GM12891 (cell line): ENCODE measurements around the gene ZBTB16.

Experiments
- DNase-seq: peaks from one replicate; pipeline ENCODE4 v3.0.0; 2011; ENCODE audit warnings: low spot score; ENCODE audit not compliant: insufficient read length
- FAIRE-seq: peaks from 2 replicates; lab custom pipeline; 2011; peaks lifted over from hg19 to GRCh38; lab: Jason Lieb, UNC
- PAX5 ChIP-seq: IDR thresholded peaks from 2 replicates; pipeline ENCODE4 v1.6.1; 2011; ENCODE audit warnings: low read length, moderate library complexity, mild to moderate bottlenecking; ENCODE audit not compliant: insufficient read depth, severe bottlenecking
- POLR2A ChIP-seq: IDR thresholded peaks from 2 replicates; pipeline ENCODE4 v1.6.1; 2011; ENCODE audit warnings: low read depth, low read length, control low read depth
- POLR2AphosphoS5 ChIP-seq: IDR thresholded peaks from 2 replicates; pipeline ENCODE4 v1.6.1; 2011; ENCODE audit warnings: low read depth, low read length, control low read depth
- POU2F2 ChIP-seq: IDR thresholded peaks from 2 replicates; pipeline ENCODE4 v1.6.1; 2011; ENCODE audit warnings: low read depth, mild to moderate bottlenecking, control low read depth, low read length, moderate library complexity
- SPI1 ChIP-seq: IDR thresholded peaks from 2 replicates; pipeline ENCODE4 v1.6.1; 2011; ENCODE audit warnings: low read depth, low read length, control low read depth
- TAF1 ChIP-seq: IDR thresholded peaks from 2 replicates; pipeline ENCODE4 v1.6.1; 2011; ENCODE audit warnings: low read depth, low read length, control low read depth

Gene ZBTB16

GRCh38 chr11:114290503-114291235 lies 231.2 kb downstream of the ZBTB16 start:
- FAIRE-seq (no peak), DNase-seq (no peak)
- no peak for TF ChIP-seq POLR2AphosphoS5
- no peak for TF ChIP-seq POLR2A
- no peak for TF ChIP-seq TAF1
- TF ChIP-seq SPI1, result no peak
- no peak for TF ChIP-seq PAX5

- FAIRE-seq (no peak), DNase-seq (no peak)
- TF ChIP-seq PAX5 (no peak), POU2F2 (no peak), SPI1 (no peak), POLR2AphosphoS5 (no peak), TAF1 (no peak), POLR2A (no peak)
Measured at GRCh38 chr11:114291381-114291780, 231.9 kb downstream of the ZBTB16 start.

GRCh38 chr11:114291842-114292680 lies 232.6 kb downstream of the ZBTB16 start:
- FAIRE-seq (no peak), DNase-seq (no peak)
- no peak for TF ChIP-seq SPI1
- no peak for TF ChIP-seq POU2F2
- TF ChIP-seq POLR2A, result no peak
- no peak for TF ChIP-seq TAF1
- no peak for TF ChIP-seq POLR2AphosphoS5
- TF ChIP-seq PAX5, result no peak

GRCh38 chr11:114293201-114293711 lies 233.7 kb downstream of the ZBTB16 start:
- no peak for TF ChIP-seq POLR2A
- TF ChIP-seq POU2F2, result no peak
- TF ChIP-seq TAF1, result no peak
- no peak for TF ChIP-seq POLR2AphosphoS5
- TF ChIP-seq SPI1, result no peak
- no peak for TF ChIP-seq PAX5
- FAIRE-seq, result no peak
- no peak for DNase-seq

GRCh38 chr11:114295676-114296604 lies 236.4 kb downstream of the ZBTB16 start, which contains the start of gene NNMT:
Gene NNMT, plus strand, starts transcription at chr11:114296399. Its CDS starts 158 bp downstream, at chr11:114296557.
- FAIRE-seq (no peak), DNase-seq (no peak)
- no peak for TF ChIP-seq POLR2AphosphoS5
- no peak for TF ChIP-seq TAF1
- TF ChIP-seq POLR2A, result no peak
- TF ChIP-seq PAX5, result no peak
- no peak for TF ChIP-seq POU2F2
- TF ChIP-seq SPI1, result no peak

- FAIRE-seq (no peak), DNase-seq (no peak)
- no peak for TF ChIP-seq PAX5
- TF ChIP-seq POLR2AphosphoS5, result no peak
- TF ChIP-seq TAF1, result no peak
- TF ChIP-seq POLR2A, result no peak
- TF ChIP-seq POU2F2, result no peak
- no peak for TF ChIP-seq SPI1
Measured at GRCh38 chr11:114296605-114297372, 237.3 kb downstream of the ZBTB16 start.

- FAIRE-seq (no peak), DNase-seq (no peak)
- no peak for TF ChIP-seq POU2F2
- no peak for TF ChIP-seq SPI1
- TF ChIP-seq POLR2AphosphoS5, result no peak
- TF ChIP-seq TAF1, result no peak
Measured at GRCh38 chr11:114297806-114298709, 238.5 kb downstream of the ZBTB16 start.

- TF ChIP-seq SPI1, result no peak
- no peak for TF ChIP-seq PAX5
- no peak for TF ChIP-seq POU2F2
- TF ChIP-seq POLR2AphosphoS5, result no peak
- no peak for TF ChIP-seq POLR2A
- DNase-seq (no peak), FAIRE-seq (no peak)
Measured at GRCh38 chr11:114298710-114299109, 239.2 kb downstream of the ZBTB16 start.
